Stimulated activated CD8-positive, alpha-beta memory T cell treated with anti-CD3 and anti-CD28 coated beads, Interleukin-4, amount 100 ng/mL, for 1 hour (primary cell): Measurements from ENCODE around the gene GAREM2.

ENCODE experiments used
- DNase-seq, 2 donors: peaks; one replicate each; pipeline ENCODE4 v3.0.0-alpha.2; 2020; ENCODE audit warnings: low read depth in 2 of 2, low spot score in 1 of 2

Gene GAREM2

GRCh38 chr2:26169681-26170414 is 3.0 kb upstream of the GAREM2 start:
- DNase-seq = no peak

GRCh38 chr2:26170795-26171194 is 2.1 kb upstream of the GAREM2 start:
- no peak for DNase-seq

GRCh38 chr2:26172189-26172870 is 558 bp upstream of the GAREM2 start:
- DNase-seq = no peak

GRCh38 chr2:26173776-26174482 is 1.0 kb downstream of the GAREM2 start:
- no peak for DNase-seq

GRCh38 chr2:26174691-26175465 is 2.0 kb downstream of the GAREM2 start:
- no peak for DNase-seq

- DNase-seq = no peak
Observed at GRCh38 chr2:26175466-26176278, 2.8 kb downstream of the GAREM2 start.

GRCh38 chr2:26176279-26176615 is 3.4 kb downstream of the GAREM2 start:
- no peak for DNase-seq

- DNase-seq = no peak
Observed at GRCh38 chr2:26177122-26177521, 4.2 kb downstream of the GAREM2 start.

- no peak for DNase-seq
Observed at GRCh38 chr2:26178246-26178645, 5.4 kb downstream of the GAREM2 start.

- DNase-seq = no peak
Observed at GRCh38 chr2:26178746-26179436, 6.0 kb downstream of the GAREM2 start.

- no peak for DNase-seq
Observed at GRCh38 chr2:26179446-26179913, 6.6 kb downstream of the GAREM2 start.

- DNase-seq = no peak
Observed at GRCh38 chr2:26182441-26182840, 9.6 kb downstream of the GAREM2 start.

GRCh38 chr2:26182887-26183630 is 10.2 kb downstream of the GAREM2 start:
- no peak for DNase-seq

GRCh38 chr2:26184121-26184520 is 11.2 kb downstream of the GAREM2 start:
- no peak for DNase-seq

- DNase-seq = peak; percentile 70 to 71
Observed at GRCh38 chr2:26184555-26185303, 11.8 kb downstream of the GAREM2 start.

- no peak for DNase-seq
Observed at GRCh38 chr2:26185304-26185928, 12.5 kb downstream of the GAREM2 start.

- DNase-seq = no peak
Observed at GRCh38 chr2:26185954-26186770, 13.3 kb downstream of the GAREM2 start.
